ENCODE results near the gene RFWD3.

- TF ChIP-seq CTCF (IDR thresholded peaks at IDR 0.05), result no peak
- TF ChIP-seq POLR2AphosphoS5 (IDR thresholded peaks at IDR 0.05), result no peak
Observed at GRCh38 chr16:74583926-74584666, 82.6 kb downstream of the RFWD3 start.

Measured in stomach (tissue), 4 donors.